Skeletal muscle tissue (tissue), 4 donors: ENCODE results near the gene CLEC4M. TPM values are rescaled to one million over a fixed set of nuclear protein-coding genes. Genes with fewer than 3 reads are reported as not detected.

ENCODE experiments used
- H3K27ac ChIP-seq: one replicate; pipeline ENCODE4 v1.7.0; 2013; ENCODE audit warnings: mild to moderate bottlenecking, low read depth, low read length, inconsistent platforms
- H3K27me3 ChIP-seq, 3 donors: one replicate each; pipeline ENCODE4 v1.7.0; 2013; ENCODE audit warnings: low read length in 3 of 3; ENCODE audit not compliant: control insufficient read depth in 3 of 3, insufficient read depth in 3 of 3
- H3K36me3 ChIP-seq, 3 donors: one replicate each; pipeline ENCODE4 v1.7.0; 2013; ENCODE audit warnings: low read length in 3 of 3; ENCODE audit not compliant: control insufficient read depth in 3 of 3, insufficient read depth in 3 of 3
- H3K4me1 ChIP-seq, 3 donors: one replicate each; pipeline ENCODE4 v1.7.0; 2013; ENCODE audit warnings: low read length in 3 of 3, mild to moderate bottlenecking in 3 of 3; ENCODE audit not compliant: control insufficient read depth in 3 of 3, insufficient read depth in 3 of 3
- H3K4me3 ChIP-seq, 3 donors: one replicate each; pipeline ENCODE4 v1.7.0; 2013; ENCODE audit warnings: low read length in 3 of 3
- H3K9ac ChIP-seq, 3 donors: one replicate each; pipeline ENCODE4 v1.7.0; 2013; ENCODE audit warnings: low read length in 3 of 3, mild to moderate bottlenecking in 3 of 3, moderate library complexity in 2 of 3, low read depth in 1 of 3
- H3K9me3 ChIP-seq, 3 donors: one replicate each; pipeline ENCODE4 v1.7.0; 2013; ENCODE audit warnings: low read length in 3 of 3; ENCODE audit not compliant: control insufficient read depth in 3 of 3
- total RNA-seq: library from RNA; depleted of rRNA; stranded (reverse); fragments of >200 nt; gene quantifications from one replicate; pipeline ENCODE4 v1.2.3, GENCODE V29; 2014
- donor health status: Osteomylitis.

Gene CLEC4M
- total RNA-seq, 1 donor from 2014 or later, result not detected

DNA sequence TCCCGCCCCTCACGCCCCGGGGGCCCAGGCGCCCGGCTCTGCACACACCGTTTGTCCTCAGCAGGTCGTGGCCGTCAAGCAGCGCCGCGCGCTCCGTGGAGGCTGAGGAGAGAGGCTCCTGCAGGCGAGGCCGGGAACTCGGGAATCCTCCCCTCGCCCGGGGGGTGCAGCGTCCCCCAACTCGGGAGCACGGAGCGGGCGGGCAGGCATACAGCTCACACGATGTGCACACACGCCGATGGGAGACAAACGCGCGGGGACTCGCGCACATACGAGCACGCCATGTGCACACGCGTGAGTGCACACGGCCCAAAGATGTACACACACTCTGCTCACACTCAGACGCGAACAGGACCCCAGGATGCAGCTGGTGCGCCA is 31.8 kb upstream of the CLEC4M start:
- no peaks in the 10 kb centered on the region for H3K9me3 ChIP-seq
- no peak overlapping the region for H3K9ac ChIP-seq
- H3K27ac ChIP-seq, result no peak overlapping the region
- H3K36me3 ChIP-seq, result no peaks in the 10 kb centered on the region
- no peaks in the 10 kb centered on the region for H3K4me1 ChIP-seq
- no peak overlapping the region for H3K4me3 ChIP-seq
- H3K27me3 ChIP-seq, result peaks cover 37 to 47% (median 42%) of the 10 kb centered on the region in 3 donors

DNA sequence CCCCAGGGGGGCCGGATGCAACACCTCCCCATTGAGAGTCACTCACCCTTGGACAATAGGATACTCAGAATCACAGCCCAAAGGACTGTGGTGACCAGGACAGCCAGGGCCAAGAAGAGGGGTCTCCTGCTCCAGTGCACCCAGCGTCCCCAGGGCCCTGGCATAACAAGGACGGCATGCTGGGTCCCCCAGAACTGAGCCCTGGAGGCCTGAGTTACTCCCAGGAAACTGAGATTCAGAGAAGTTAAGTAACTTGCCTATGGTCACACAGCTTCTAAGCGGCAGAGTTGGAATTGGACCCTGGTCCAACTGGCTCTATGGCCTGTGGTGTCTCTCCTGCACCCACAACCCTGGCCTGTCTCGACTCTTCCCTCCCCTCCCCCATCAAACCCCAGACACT is 31.4 kb upstream of the CLEC4M start:
- no peaks in the 10 kb centered on the region for H3K9me3 ChIP-seq
- no peaks in the 10 kb centered on the region for H3K36me3 ChIP-seq
- peaks cover 37 to 47% (median 42%) of the 10 kb centered on the region in 3 donors for H3K27me3 ChIP-seq
- no peaks in the 10 kb centered on the region for H3K4me1 ChIP-seq
- H3K9ac ChIP-seq, result no peak overlapping the region
- H3K4me3 ChIP-seq, result no peak overlapping the region
- no peak overlapping the region for H3K27ac ChIP-seq

DNA sequence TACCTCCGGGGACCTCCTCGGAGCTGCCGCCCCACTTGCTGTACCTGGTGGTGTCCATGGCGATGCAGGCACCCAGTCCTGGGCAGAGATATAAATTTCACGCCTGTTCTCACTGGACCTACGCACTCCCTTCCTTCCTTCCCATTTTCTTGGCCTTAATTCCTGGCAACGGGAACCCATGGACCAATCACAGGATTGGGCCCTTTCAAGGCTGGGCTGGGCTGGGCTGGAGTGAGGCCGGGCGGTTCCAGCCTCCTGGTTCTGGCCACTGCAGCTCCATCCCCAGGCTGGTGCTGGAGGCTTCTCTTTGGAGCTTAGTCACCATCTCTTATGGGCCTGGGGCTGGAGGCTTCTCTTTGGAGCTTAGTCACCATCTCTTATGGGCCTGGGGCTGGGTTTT is 31.0 kb upstream of the CLEC4M start, which contains the start of gene CLEC4G:
Gene CLEC4G, minus strand, starts transcription at position 66 of the 400 bp plus-strand sequence. Its CDS starts 8 bp downstream, at position 58.
- H3K27me3 ChIP-seq, result peaks cover 37 to 47% (median 42%) of the 10 kb centered on the region in 3 donors

DNA sequence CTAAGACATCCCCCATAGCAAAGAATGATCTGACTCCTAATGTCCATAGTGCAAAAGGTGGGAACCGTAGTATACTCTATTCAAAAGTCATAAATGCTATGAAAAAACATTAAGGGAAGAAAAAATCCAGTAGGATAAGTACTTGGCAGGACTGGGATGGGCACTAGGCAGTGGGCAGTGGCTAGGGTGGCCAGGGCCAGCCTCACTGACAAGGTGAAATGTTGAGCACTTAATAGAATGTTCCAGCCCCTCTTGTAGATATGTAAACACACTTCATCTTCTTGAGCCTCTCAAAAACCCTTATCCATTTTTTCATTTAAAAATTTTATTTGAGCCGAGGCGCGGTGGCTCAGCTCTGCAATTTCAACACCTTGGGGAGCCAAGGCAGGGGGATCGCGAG is 29.7 kb upstream of the CLEC4M start:
- H3K4me1 ChIP-seq, result no peaks in the 10 kb centered on the region
- H3K27me3 ChIP-seq, result peaks cover 31 to 42% (median 38%) of the 10 kb centered on the region in 3 donors
- H3K9ac ChIP-seq, result no peak overlapping the region
- H3K9me3 ChIP-seq, result no peaks in the 10 kb centered on the region
- no peaks in the 10 kb centered on the region for H3K36me3 ChIP-seq
- no peak overlapping the region for H3K27ac ChIP-seq
- H3K4me3 ChIP-seq, result no peak overlapping the region

More for the DNA sequence above, 31.0 kb upstream of the CLEC4M start, which contains the start of gene CLEC4G:
- Histone ChIP-seq H3K9ac (no peak within 1 kb of the TSS), H3K4me3 (no peak within 1 kb of the TSS), H3K4me1 (no peaks in the 10 kb centered on the region), H3K27ac (no peak within 1 kb of the TSS), H3K9me3 (no peaks in the 10 kb centered on the region), H3K36me3 (no peaks in the 10 kb centered on the region)

DNA sequence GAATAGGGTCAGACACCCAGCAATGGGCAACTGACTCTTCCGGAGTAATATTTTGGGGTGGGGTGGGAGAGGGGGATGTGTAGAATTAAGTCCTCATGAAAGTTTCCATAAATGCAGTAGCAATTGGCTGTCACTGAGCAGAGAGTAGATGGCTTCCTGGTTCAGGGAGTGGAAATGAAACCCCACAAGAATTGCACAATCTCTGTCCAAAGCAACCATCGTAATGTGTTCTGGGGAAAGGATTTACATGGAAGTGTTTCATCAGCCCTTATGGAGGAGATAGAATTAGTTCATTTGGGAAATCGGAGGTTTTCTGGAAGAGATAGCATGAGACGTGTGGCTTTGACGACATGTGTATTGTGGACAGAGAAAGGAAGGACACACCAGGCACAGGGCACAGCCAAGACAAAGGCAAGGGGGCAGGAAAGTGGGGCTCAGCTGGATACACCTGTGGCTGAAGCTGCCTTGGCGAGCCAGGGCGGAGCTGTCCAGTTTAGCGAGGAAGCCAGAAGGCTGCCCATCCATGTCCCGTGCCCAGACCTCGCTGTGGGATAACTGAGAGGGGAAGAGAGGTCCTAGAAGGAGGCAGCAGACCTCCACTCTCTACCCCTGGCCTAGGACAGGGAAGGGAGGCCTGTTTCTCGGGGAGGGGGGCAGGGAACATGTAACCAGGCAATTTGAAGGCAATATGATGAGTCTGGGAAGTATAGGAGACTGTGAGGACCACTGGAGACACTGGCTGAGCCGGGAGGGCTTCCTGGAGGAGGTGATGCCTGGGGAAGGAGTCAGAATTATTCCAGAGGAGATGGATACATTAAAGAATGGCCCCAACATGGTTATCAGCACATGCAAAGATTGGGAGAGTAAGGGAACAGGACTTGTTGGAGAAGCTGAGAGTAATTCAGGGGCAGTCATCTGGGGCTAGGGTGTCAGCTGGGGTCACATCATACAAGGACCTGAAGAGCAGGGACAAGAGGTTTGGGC is 28.5 kb upstream of the CLEC4M start:
- Histone ChIP-seq H3K9ac (no peak overlapping the region), H3K4me1 (no peaks in the 10 kb centered on the region), H3K4me3 (no peak overlapping the region), H3K9me3 (no peaks in the 10 kb centered on the region), H3K27ac (no peak overlapping the region), H3K27me3 (peaks cover 20 to 31% (median 27%) of the 10 kb centered on the region in 3 donors), H3K36me3 (no peaks in the 10 kb centered on the region)

DNA sequence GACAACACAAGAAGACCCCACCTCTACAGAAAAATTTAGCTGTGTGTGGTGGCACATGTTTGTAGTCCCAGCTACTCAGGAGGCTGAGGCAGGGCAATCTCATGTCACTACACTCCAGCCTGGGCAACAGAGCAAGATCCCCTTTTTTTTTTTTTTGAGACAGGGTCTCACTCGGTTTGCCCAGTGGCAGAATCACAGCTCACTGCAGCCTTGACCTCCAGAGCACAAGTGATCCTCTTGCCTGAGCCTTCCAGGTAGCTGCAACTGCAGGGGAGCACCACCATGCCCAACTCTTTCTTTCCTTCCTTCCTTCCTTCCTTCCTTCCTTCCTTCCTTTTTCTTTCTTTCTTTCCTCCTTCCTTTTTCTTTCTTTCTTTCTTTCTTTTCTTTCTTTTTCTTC is 26.9 kb upstream of the CLEC4M start:
- Histone ChIP-seq H3K4me3 (no peak overlapping the region), H3K9me3 (no peaks in the 10 kb centered on the region), H3K27me3 (peaks cover 9 to 22% (median 14%) of the 10 kb centered on the region in 3 donors), H3K9ac (no peak overlapping the region), H3K36me3 (no peaks in the 10 kb centered on the region), H3K27ac (no peak overlapping the region), H3K4me1 (no peaks in the 10 kb centered on the region)

DNA sequence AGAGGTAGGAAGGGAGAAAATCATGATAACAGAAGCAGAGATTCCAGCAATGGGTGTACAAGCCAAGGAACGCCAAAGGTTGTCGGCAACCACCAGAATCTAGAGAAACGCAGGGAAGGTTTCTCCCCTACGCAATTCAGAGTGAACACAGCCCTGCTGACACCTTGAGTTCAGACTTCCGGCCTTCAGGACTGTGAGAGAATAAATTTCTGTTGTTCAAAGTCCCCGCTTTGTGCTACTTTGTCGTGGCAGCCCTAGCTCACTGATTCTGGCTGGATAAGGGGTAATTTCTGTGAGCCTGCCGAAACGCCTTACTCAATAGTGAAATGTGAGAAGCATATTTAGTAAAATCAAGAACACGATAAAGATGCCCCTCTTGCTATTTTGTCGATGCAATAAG is 25.8 kb upstream of the CLEC4M start:
- H3K9ac ChIP-seq, result no peak overlapping the region
- no peak overlapping the region for H3K4me3 ChIP-seq
- no peaks in the 10 kb centered on the region for H3K36me3 ChIP-seq
- peaks cover 0 to 11% (median 3%) of the 10 kb centered on the region in 3 donors for H3K27me3 ChIP-seq
- H3K27ac ChIP-seq, result no peak overlapping the region
- no peaks in the 10 kb centered on the region for H3K4me1 ChIP-seq
- H3K9me3 ChIP-seq, result no peaks in the 10 kb centered on the region

DNA sequence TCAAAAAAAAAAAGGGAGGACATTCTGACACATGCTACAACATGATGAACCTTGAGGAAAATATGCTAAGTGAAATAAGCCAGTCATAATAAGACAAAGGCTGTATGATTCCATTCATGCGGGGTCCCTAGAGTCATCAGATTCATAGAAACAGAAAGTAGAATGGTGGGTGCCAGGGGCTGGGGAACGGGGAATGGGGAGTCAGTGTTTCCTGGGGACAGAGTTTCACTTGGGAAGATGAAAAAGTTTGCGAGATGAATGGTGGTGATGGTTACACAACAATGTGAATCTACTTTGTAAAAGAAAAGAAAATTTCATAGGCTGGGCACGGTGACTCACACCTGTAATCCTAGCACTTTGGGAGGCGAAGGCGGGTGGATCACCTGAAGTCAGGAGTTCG is 25.0 kb upstream of the CLEC4M start:
- H3K9ac ChIP-seq, result no peak overlapping the region
- H3K9me3 ChIP-seq, result no peaks in the 10 kb centered on the region
- H3K4me1 ChIP-seq, result no peaks in the 10 kb centered on the region
- no peak overlapping the region for H3K27ac ChIP-seq
- H3K36me3 ChIP-seq, result no peaks in the 10 kb centered on the region
- H3K27me3 ChIP-seq, result peaks cover 0 to 10% (median 0%) of the 10 kb centered on the region in 3 donors
- H3K4me3 ChIP-seq, result no peak overlapping the region

DNA sequence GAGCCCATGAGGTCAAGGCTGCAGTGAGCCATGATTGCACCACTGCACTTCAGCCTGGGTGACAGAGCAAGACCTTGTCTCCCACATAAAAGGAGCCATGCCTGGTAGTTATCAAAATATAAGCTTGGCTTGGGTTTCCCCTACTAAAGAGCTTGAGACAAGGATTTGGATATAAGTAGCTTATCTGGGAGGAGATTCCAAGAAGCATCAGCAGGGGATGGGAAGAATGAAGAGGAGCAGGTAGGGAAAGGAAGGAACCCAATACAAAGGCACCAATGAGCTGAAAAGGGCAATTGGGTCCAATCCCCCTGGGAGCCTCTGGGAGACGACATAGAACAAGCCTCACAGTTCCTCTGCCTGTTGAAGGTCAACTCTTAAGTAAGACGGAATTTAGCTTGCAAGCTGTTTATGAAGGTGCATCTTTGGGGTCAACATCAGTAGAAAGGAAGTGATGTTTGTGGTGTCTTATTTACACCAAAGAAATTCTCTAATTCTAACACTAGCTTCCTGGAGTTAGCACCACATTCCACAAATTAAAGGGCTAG is 23.8 kb upstream of the CLEC4M start:
- H3K4me1 ChIP-seq, result no peaks in the 10 kb centered on the region
- peaks cover 0 to 10% (median 3%) of the 10 kb centered on the region in 3 donors for H3K27me3 ChIP-seq
- H3K36me3 ChIP-seq, result no peaks in the 10 kb centered on the region
- H3K4me3 ChIP-seq, result no peak overlapping the region
- H3K27ac ChIP-seq, result peak overlapping the region; percentile 40
- no peaks in the 10 kb centered on the region for H3K9me3 ChIP-seq
- H3K9ac ChIP-seq, result no peak overlapping the region
